Chondrocyte (in vitro differentiated cells): ENCODE measurements around the gene PDLIM7. TPM values are rescaled to one million over a fixed set of nuclear protein-coding genes. Genes with fewer than 3 reads are reported as not detected.
A peak's percentile ranks its signal among the peaks of the same experiment; 100 is the strongest.

Experiments used
- DNase-seq: peaks from one replicate; pipeline ENCODE4 v3.0.0; 2021; ENCODE audit warnings: mixed read lengths, low spot score
- H3K27ac Mint-ChIP-seq: one replicate; pipeline ENCODE4 v1.8.0; 2021; ENCODE audit warnings: mild to moderate bottlenecking, moderate library complexity, mixed read lengths; ENCODE audit not compliant: unreplicated experiment
- H3K27me3 Mint-ChIP-seq: 2 replicates; pipeline ENCODE4 v1.8.0; 2021; ENCODE audit warnings: low read depth, mixed read lengths
- H3K36me3 Mint-ChIP-seq: 2 replicates; pipeline ENCODE4 v1.8.0; 2021; ENCODE audit warnings: low read depth, mixed read lengths
- H3K4me1 Mint-ChIP-seq: 2 replicates; pipeline ENCODE4 v1.8.0; 2021; ENCODE audit warnings: low read depth, mild to moderate bottlenecking, mixed read lengths
- H3K4me3 Mint-ChIP-seq: one replicate; pipeline ENCODE4 v1.8.0; 2021; ENCODE audit warnings: mild to moderate bottlenecking, moderate library complexity, mixed read lengths; ENCODE audit not compliant: unreplicated experiment
- H3K9me3 Mint-ChIP-seq: 2 replicates; pipeline ENCODE4 v1.8.0; 2021; ENCODE audit warnings: low read depth, mixed read lengths
- total RNA-seq: library from RNA; stranded (reverse); gene quantifications from 3 replicates; pipeline ENCODE4 v1.2.1, GENCODE V29; 2021
- TF ChIP-seq, protein P1 (sequence below): fragments of 200-600 bp; sonication (generic); IDR thresholded peaks from 2 replicates; pipeline ENCODE4 v1.5.0; 2021; ENCODE audit warnings: antibody characterized with exemption, mild to moderate bottlenecking, moderate library complexity

PDLIM7 gene
- total RNA-seq, 1 donor from 2014 or later: 633 TPM

DNA sequence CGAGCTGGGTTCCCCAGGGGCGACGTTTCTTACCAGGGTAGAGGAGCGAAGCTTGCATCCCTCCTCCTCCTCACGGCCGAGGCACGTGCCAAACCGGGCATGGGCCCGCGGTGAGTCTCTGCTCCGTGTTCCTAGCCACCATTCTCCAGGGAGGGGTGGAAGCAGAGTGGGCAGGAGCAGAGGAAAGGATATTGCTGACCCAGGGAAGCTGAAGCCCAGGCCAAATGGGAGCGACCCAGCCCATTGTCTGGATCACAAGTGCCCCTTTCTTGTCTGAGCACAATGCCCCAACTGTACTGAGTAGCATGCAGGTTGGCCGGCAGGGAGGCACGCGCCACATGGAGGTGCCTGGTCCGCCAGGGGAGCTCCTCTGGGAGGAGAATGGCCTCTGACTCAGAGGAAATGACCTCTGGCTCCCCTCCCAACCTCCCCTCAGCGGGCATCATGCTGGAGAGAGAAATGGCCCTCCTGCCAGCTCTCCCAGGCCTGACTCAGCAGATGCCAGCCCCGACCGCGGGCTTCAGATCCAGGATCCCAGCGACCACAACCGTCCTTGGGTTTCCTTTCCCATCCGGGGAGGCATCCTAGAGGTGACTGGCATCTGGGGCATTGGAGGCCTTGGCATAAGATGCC is 49.7 kb downstream of the PDLIM7 start:
- H3K4me3 Mint-ChIP-seq: peak overlapping the region; percentile 64
- peak overlapping the region; percentile 80 for H3K27ac Mint-ChIP-seq
- H3K4me1 Mint-ChIP-seq: peaks cover 21% of the 10 kb centered on the region
- TF ChIP-seq, protein P1, sequence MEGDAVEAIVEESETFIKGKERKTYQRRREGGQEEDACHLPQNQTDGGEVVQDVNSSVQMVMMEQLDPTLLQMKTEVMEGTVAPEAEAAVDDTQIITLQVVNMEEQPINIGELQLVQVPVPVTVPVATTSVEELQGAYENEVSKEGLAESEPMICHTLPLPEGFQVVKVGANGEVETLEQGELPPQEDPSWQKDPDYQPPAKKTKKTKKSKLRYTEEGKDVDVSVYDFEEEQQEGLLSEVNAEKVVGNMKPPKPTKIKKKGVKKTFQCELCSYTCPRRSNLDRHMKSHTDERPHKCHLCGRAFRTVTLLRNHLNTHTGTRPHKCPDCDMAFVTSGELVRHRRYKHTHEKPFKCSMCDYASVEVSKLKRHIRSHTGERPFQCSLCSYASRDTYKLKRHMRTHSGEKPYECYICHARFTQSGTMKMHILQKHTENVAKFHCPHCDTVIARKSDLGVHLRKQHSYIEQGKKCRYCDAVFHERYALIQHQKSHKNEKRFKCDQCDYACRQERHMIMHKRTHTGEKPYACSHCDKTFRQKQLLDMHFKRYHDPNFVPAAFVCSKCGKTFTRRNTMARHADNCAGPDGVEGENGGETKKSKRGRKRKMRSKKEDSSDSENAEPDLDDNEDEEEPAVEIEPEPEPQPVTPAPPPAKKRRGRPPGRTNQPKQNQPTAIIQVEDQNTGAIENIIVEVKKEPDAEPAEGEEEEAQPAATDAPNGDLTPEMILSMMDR: peak; percentile 27
- H3K27me3 Mint-ChIP-seq: no peaks in the 10 kb centered on the region
- DNase-seq: peak; percentile 91
- no peaks in the 10 kb centered on the region for H3K9me3 Mint-ChIP-seq
- no peaks in the 10 kb centered on the region for H3K36me3 Mint-ChIP-seq

DNA sequence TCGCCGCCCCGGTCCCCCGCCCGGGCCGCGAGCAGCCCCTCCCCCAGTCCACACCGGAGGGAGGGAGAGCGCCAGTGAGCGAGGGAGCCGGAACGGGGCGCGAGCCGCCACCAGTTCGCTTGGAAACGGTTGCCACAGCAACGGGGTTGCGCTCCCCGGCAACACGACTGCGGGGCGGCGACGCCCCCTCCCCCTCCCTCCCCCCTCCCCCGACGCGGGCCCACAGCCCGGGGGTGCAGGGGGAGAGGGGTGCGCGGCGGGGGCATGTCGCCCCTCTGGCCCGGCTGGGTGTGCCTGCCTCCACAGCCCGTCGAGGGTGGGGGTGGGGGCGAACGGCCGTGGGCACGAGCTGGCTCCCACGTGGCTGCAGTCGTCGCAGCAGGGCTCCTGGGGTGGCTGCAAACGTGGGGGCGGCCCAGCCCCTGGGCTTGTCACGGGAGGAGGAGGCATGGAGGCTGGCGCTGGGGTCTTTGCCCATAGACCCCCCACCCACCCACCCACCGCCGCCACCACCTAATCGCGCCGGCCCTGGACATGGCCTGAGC is 50.3 kb downstream of the PDLIM7 start:
- Mint-ChIP-seq H3K4me1 (peaks cover 21% of the 10 kb centered on the region), H3K9me3 (no peaks in the 10 kb centered on the region), H3K27me3 (no peaks in the 10 kb centered on the region), H3K4me3 (peak overlapping the region; percentile 64), H3K27ac (no peak overlapping the region), H3K36me3 (peaks cover 2% of the 10 kb centered on the region)
- no peak for DNase-seq
- TF ChIP-seq, protein P1: no peak

- Mint-ChIP-seq H3K27ac (peak within 1 kb of the TSS; percentile 80), H3K36me3 (peaks cover 4% of the 10 kb centered on the region), H3K4me3 (peak within 1 kb of the TSS; percentile 64), H3K9me3 (no peaks in the 10 kb centered on the region), H3K27me3 (no peaks in the 10 kb centered on the region), H3K4me1 (peaks cover 21% of the 10 kb centered on the region)
- DNase-seq: peak; percentile 94
- TF ChIP-seq, protein P1: peak; percentile 34
These were observed 51.0 kb downstream of the PDLIM7 start, which contains the start of gene PRR7 for GRCh38 chr5:177446200-177447065. PRR7 (plus strand) TSS chr5:177446814; CDS start chr5:177455068, 8,254 bp downstream.

GRCh38 chr5:177445917-177446199 is 51.5 kb downstream of the PDLIM7 start:
- peaks cover 4% of the 10 kb centered on the region for H3K36me3 Mint-ChIP-seq
- peaks cover 21% of the 10 kb centered on the region for H3K4me1 Mint-ChIP-seq
- DNase-seq: no peak
- no peaks in the 10 kb centered on the region for H3K27me3 Mint-ChIP-seq
- TF ChIP-seq, protein P1: no peak
- H3K27ac Mint-ChIP-seq: peak overlapping the region; percentile 27
- peak overlapping the region; percentile 51 for H3K4me3 Mint-ChIP-seq
- H3K9me3 Mint-ChIP-seq: no peaks in the 10 kb centered on the region
